Cerebellar cortex (tissue), 1 donor: ENCODE results near the gene LIPG.
"Not testable (repeated sequence)": the region's sequence is repeated elsewhere in the genome, so short reads cannot be mapped to it uniquely, and the experiment has no call there.

Source experiments
- DNase-seq: peaks from one replicate; pipeline ENCODE4 v3.0.0-alpha.2; 2015; ENCODE audit warnings: low spot score

The LIPG gene

DNA sequence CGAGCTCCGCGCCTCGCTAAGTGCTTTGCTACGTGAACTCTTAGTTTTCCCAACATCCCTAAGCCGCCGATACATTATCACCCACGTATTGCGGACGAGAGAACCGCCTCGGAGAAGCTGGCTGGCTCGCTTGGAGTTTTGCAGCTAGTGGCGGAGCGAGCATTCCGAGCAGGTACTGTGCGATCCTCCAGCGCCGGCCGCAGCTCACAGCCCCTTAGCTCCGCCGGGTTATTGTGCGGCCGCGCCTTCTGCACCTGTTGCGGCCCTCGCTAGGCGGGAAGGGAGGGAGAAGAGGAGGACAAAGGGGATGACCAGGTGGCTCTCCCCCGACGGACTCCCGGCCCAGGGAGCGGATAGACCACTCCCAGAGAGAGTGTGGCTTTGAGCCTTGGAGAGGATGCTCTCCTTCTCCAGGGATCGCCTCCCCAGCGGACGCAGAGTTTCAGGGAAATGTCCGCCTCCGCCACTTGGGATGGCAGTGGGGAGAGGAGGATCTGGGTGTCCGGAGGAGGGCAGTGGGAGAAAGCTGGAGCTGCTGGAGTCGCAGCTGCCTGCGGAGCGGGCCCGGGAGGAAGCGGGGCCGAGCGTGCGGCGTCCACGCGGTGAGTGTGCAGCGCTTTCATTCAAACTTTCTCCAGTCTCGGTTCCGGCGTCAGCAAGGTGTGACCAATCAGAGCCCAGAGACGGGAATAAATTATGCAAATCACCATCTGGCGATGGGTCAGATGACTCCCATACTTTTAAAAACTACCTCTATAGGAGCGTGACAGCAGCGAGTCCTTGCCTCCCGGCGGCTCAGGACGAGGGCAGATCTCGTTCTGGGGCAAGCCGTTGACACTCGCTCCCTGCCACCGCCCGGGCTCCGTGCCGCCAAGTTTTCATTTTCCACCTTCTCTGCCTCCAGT is at the start of gene LIPG:
Gene LIPG, plus strand, starts transcription at position 769 of the 905 bp plus-strand sequence. CDS start 252 bp downstream, outside the sequence.
- peak; percentile 48 for DNase-seq

DNA sequence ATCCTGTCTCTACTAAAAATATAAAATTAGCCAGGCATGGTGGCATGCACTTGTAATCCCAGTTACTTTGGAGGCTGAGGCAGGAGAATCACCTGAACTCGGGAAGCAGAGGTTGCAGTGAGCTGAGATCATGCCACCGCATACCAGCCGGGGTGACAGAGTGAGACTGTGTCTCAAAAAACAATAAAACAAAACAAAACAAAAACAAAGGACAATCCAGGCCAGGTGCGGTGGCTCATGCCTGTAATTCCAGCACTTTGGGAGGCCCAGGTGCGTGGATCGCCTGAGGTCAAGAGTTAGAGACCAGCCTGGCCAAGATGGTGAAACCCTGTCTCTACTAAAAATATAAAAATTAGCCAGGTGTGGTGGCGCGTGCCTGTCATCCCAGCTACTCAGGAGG is 49.0 kb upstream of the LIPG start:
- DNase-seq: not testable (repeated sequence)

DNA sequence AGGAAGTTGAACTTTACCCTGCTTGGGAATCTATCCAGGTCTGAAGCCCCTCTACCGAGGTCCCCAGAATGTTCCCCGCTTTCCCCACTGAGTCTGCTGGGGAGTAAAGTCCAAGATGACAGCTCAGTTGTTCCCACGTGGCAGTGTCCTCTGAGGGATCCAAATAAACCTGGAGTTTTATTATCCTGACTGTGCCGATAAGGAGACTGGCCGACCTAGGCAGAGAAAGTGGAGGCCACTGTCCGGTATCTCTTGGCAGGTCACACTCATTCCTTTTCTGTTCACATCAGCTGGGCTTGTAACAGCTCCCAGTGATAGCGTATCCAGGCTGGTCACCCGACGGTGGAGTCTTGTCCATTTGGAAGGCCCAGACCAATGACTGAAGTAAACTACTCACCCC is 47.3 kb upstream of the LIPG start:
- no peak for DNase-seq

DNA sequence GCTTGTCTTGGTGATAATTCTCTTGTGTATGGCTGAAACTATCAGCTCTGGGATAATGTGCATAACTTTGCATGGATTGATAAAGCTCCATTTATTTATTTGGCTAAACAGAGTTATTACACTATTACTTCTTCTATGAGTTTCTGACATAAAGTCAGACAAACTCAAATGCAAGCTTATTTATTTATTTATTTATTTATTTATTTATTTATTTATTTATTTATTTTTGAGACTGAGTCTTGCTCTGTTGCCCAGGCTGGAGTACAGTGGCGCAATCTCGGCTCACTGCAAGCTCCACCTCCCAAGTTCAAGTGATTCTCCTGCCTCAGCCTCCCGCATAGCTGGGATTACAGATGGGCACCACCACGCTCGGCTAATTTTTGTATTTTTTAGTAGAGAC is 46.9 kb upstream of the LIPG start:
- not testable (repeated sequence) for DNase-seq

DNA sequence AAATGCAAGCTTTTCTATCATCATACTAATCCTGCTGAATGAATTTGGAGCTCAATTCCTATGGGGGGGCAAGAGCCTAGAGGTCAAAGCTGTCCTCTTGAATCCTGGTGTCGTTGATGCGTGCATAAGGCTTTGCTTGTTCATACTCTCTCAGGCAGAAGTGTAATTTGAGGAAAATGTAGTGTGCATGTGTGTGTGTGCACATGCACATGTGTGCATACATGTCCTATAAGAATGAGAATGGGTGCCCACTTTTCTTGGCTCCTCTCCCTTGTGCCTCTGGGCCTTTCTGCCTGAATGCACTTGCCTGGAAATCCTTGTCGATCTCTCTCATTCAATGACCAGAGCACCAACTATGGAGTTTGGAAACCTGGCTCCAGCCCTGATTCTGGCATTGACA is 46.3 kb upstream of the LIPG start:
- no peak for DNase-seq

DNA sequence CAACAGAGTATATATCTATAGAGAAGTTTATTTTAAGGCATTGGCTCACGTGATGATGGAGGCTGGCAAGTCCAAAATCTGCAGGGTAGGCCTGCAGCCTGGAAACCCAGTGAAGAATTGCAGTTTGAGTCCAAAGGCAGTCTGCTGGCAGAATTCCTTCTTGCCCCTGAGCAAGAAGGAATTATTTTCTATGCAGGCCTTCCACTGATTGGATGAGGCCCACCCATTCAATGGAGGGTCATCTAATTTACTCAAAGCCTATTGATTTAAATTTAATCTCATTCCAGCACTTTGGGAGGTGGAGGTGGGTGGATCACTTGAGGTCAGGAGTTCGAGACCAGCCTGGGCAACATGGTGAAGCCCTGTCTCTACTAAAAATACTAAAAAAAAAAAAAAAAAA is 44.4 kb upstream of the LIPG start:
- DNase-seq: no peak

DNA sequence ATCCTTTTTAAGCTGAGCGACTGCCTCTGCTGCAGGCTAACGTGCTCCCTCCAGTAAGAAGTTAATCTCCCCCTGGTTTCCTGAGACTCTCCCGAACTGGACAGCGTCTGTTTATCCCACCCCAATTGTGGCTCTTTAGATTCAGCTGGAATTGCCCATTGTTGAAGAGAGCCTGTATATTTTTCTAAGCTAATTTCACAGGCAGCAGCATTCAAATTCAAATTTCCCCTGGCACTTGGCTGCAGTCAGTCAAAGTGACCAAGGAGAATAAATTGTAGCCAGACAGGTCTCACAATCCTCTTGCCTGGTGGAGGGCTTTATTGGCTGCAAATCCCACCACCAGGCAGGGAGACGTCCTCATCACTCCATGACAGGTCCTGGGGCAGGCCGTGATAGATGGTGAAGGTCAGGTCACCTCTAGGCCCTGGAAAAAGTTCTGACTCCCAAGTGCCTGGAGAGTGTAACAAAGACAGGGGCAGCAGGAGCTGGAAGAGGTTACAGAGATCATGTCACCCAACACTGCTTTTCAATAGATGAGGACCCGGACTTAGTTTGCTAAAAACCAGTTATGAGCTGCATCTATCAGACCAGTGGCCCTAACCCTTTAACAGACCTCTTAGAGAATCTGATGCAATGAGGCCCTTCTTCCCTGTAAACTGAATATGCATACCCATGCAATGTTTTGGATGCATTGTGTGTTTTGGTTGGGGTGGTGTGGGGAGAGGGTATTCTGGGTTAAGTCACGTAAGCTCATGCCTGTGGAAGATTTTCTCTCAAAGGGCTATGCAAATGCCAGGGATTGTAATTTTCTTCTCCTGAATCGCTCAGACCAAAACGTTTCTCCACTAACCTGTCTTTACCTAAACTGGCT is 42.5 kb upstream of the LIPG start:
- DNase-seq: no peak

DNA sequence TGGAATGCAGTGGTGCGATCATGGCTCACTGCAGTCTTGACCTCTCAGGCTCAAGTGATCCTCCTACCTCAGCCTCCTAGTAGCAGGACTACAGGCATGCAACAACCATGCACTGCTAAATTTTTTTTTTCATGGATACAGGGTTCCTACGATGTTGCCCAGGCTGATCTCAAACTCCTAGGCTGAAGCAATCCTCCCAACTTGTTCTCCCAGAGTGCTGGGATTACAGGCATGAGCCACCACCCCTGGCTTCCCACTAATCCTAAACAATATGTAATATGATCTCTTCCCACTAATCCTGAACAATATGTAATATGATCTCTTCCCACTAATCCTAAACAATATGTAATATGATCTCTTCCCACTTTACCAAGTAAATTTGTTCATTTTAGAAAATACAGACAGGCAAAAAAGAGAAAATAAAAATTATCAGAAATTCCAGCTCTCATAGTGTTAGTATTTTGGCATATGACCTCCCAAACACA is 41.2 kb upstream of the LIPG start:
- DNase-seq: no peak

DNA sequence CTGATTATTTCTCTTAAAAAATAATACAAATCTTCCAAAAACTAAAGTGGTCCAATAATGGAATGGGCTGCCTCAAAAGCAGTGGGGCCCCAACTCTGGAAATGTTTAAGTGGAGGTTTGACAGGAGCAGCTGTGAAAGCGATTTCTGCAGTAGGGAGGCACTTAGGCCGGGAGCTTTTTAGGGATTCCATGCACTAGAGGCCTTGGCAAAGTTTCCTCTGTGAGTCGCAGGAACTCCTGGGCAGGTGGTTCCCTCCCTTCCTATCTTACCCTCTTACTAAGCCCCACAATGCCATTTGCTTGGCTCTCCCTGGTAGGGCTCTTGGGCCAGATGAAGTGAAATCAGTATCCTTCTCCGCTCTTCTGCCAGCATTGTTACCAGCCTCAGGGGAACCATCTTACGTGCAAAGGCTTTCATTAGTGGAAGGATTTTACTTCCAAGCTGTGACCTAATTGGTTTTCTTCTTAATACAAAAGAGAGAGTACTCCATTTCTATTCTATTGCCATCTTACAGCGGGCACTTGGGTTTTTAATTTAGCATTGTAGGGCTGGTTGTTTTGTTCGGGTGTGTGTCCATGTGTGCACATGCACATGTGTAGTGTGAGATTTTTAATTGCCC is 40.5 kb upstream of the LIPG start:
- DNase-seq: no peak

DNA sequence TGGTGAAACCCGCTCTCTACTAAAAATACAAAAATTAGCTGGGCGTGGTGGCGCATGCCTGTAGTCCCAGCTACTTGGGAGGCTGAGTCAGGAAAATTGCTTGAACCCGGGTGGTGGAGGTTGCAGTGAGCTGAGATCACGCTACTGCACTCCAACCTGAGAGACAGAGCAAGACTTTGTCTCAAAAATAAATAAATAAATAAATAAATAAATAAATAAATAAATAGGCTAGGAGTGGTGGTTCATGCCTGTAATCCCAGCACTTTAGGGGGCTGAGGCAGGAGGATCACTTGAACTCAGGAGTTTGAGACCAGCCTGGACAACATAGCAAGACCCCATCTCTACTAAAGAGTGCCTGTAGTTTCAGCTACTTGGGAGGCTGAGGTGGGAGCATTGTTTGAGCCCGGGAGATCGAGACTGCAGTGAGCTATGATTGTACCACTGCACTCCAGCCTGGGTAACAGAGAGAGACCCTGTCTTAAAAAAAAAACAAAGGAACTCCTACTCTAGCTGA is 38.2 kb upstream of the LIPG start:
- DNase-seq: not testable (repeated sequence)

DNA sequence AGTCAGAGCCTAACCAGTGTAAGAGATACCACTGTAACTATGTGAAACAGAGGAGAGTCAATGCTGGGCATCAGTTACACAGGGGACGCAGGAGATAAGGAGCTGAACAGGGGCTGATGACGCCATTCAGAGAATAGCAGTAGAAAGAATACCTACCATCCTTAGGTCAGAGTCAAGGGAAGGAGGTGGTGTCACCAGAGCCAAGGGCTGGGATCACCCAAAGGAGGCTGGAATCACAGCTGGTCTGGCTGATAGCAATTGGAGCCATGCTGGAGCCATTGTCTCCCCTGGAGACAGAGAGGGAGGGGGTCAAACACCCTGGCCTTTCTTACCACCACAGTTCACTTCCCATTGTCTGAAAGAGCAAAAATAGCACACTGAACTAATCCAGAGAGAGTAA is 37.5 kb upstream of the LIPG start:
- no peak for DNase-seq

DNA sequence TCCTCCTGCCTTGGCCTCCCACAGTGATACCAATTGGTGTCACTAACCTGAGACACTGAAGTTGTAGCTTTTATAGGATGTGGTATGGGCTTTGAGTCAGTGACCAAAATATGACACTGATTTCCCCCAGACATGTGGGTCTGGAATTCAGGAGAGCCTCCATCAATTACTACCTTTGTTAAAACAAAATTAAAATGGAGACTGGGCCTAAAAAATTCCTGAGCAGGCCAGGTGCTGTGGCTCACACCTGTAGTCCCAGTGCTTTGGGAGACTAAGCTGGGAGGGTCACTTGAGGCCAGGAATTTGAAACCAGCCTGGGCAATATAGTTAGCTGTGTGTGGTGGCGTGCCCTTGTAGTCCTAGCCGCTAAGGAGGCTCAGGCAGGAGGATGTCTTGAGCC is 36.9 kb upstream of the LIPG start:
- no peak for DNase-seq

DNA sequence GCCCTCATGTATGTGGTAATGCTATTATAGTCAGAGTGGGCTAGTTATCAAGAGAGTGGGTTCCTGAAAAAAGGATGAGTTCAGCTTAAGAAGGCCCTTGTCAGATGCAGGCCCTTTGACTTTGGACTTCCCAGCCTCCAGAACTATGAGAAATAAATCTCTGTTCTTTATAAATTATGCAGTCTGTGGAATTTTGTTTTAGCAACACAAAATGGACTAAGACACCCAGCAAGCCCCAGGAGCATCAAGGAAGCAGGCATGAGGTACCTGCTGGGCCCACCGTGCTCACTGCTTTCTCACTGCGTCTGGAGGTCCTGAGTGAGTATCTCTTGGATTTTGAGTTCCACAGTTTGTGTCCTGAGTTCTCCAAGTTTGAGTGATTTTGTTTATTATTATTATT is 35.9 kb upstream of the LIPG start:
- no peak for DNase-seq

DNA sequence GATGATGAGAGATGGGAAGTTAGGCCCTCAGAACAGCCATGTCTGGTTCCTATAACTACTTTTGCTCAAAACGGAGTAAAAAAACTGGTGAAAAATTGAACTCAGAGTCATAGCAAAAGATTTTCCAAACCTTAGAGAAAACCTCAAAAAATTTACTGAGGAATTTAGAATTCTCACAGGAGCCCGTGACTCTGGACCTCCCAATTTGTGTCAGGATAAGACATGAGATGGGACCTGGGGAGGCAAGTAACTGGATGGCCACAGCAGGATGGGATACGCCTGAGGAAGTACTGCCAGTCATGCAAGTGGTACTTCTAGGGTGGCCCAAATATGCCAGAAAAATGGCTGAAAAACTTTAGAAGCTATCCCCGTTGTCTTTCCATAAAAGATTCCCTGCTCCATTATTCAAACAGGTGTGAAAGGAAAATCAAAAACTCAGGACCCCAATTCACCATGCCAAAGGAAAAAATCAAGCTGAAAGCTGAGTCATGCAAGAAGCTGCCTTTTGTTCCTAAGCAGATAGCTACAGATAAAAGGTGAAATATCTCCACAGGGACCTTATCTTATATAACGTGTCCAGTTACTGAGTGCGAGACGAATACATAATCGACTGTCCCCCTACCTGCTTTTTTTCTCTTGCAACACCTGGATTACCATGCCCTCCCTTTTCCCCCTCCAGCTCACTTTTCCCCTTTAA is 34.1 kb upstream of the LIPG start:
- no peak for DNase-seq

DNA sequence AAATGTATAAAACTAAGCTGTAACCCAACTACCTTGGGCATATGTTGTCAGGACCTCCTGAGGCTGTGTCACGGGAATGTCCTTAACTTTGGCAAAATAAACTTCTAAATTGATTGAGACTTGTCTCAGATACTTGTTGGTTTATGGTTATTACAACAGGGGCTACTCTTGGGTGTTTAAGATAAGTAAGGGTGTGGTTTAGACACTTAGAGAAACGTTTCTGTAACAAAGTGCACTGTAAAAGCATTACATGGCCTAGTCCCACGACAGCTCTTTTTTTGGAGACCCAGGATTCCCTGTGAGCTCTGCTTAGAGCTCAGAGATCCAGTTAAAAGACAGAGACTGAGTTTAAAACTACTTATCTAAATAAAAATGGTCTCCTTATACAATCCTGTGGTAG is 32.3 kb upstream of the LIPG start:
- DNase-seq: no peak

DNA sequence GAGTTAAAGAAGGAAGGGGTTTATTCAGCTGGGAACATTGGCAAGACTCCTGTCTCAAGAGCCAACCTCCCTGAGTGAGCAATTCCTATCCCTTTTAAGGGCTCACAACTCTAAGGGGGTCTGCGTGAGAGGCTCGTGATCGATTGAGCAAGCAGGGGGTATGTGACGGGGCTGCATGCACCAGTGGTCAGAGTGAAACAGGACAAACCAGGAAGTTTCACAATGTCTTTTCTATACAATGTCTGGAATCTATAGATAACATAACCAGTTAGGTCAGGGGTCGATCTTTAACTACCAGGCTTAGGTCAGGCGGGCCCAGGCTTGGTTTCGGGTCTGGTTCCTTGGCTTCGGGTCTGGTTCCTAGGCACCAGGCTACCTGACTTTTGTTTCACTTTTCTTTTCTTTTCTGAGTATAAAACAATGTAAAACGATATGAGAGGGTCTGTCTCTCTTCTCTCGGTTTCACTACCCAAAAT is 30.1 kb upstream of the LIPG start:
- no peak for DNase-seq

DNA sequence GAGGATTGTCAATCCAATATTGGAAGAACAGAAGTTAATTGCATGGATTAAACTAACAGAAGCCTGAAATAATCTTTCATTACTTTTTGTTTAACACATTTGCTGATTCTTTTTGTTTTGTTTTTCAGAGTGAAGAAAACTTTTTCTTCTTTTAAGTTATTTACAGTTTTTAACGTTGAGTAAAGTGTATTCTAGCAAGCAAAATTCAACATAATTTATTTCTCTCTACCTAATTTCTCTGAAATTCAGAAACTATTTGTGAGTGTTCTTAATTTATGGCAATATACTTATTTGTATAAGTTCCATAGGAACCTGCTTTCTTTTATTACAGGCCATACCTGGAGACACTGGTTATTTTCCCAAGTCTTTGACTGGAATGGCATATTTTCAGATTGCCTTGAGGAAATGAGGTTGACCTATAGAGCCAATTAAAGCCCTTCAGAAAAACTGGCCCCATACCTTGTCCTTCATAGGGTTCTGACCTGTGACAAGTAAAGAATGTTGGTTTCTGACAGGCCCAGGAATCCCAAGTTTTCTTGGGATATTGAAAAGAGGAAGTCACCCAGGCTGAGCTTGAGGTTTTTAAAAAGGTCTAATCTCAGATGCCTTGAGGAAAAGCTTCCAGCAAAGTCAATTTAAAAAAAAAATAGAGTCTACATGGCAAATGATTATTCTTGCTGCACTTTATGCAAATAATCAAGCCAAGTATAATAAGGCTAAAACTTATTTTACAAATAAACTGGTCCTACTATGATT is 26.8 kb upstream of the LIPG start:
- DNase-seq: no peak

DNA sequence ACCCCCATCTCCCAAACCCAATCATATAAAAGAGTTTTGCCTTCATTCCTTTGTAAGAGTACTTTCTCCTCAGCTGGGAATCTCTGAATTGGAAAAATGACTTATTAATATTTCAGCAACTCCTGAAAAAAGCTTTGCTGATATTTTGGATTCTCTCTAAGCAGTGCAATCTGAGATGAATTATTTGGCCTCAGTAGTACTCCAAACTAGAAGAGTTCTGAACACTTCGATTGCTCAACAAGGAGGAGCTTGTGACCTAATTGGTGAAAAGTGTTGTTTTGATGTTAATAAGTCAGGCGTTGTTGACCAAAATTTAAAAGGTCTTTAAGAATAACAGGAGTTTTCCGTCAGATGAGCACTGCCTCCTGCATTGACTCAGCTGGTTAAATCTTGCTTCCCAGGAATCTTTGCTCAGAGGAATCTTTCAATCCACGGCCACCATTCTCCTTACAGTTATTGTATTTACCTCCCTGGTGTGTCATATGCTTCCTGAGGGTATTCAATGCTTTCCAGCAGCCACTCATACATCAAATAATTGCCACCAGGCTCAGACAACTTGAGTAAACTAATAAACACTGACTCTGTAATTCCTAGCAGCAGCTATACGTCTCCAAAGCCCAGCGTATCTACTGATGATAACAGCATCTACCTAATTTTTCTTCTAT is 24.5 kb upstream of the LIPG start:
- DNase-seq: no peak

DNA sequence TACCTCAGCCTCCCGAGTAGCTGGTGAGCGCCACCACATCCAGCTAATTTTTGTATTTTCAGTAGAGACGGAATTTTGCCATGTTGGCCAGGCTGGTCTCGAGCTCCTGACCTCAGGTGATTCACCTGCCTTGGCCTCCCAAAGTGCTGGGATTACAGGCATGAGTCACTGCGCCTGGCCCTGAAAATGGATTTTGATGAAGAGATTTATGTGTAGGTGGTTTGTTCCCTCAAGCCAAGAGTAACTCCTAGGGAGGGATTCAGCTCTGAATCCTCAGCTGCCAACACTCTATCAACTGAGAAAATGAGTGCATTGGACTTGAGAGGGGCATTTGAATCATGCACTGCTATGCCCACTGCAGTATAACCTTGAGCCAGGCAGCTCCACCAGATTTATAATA is 17.5 kb upstream of the LIPG start:
- DNase-seq: no peak

DNA sequence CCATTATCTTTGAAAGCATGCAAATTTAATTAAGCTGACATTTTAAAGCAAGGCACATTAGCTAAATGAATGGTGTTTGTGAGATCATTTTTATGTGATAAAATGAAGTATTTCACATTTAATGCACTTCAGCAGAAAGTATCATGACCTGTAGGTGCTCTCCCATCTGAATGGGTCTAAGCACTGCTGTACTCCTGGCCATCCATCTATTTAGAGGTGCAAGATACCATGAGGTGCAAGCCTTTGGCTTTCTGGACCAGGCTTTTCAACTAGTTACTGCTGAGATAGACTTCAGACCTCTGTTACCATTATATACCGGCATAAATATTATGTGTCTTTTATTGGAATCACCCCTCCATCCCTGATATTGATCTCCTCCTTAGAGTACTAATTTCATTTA is 15.6 kb upstream of the LIPG start:
- DNase-seq: no peak
